ENCODE results near the gene NCOR2. TPM values are rescaled to one million over a fixed set of nuclear protein-coding genes. Genes with fewer than 3 reads are reported as not detected.

NCOR2 gene
- total and polyA plus RNA-seq, 2 of the 8 experiments (the other 6 are each of a cell fraction or from before 2014, with no cell fraction given) = 14.8 to 275 TPM

GRCh38 chr12:124567673-124568373 lies 411 bp upstream of the NCOR2 start:
- H2AK5ac ChIP-seq (ENCODE audit: low read depth, low read length) = no peak overlapping the region
- FAIRE-seq (no peak), DNase-seq (ENCODE audit: low read depth in 1 of 2, low spot score in 2 of 2) (peak in 1 of 2 experiments; percentile 77)
- peak overlapping the region; percentile 81 to 91 for H3K4me2 ChIP-seq (ENCODE audit: insufficient read depth in 1 of 2, low read depth in 2 of 2, low read length in 2 of 2)
- WGBS, 2 experiments (ENCODE audit: extremely low coverage in 1 of 2, insufficient coverage in 1 of 2, insufficient read length in 1 of 2, insufficient replicate concordance in 2 of 2, low coverage in 1 of 2, low lambda C conversion rate in 2 of 2, missing lambda C conversion rate in 1 of 2) = 6% methylated on average over 29 of the region's 50 CpGs; no CpG with 5 or more reads in 1 of the 2 experiments
- H4K20me1 ChIP-seq (replicated peaks in 1 of 2; ENCODE audit: control insufficient read depth in 1 of 2, insufficient read depth in 2 of 2, low read length in 2 of 2) = peaks cover 15 to 21% of the 10 kb centered on the region in 2 experiments
- no peak overlapping the region for H2BK15ac ChIP-seq (ENCODE audit: low read length)
- H3K27me3 ChIP-seq (replicated peaks in 1 of 4; ENCODE audit: control insufficient read depth in 3 of 4, extremely low read depth in 1 of 4, insufficient read depth in 3 of 4, low read length in 3 of 4) = no peaks in the 10 kb centered on the region
- CTCF ChIA-PET (ENCODE audit: partially characterized antibody) = interaction anchor here (0.6 to 1.4 kb wide), 6 partner anchors 13 to 186 kb away, joined by 3 to 5 read pairs (median 3); no protein-coding TSS in a partner anchor
- H3K4ac ChIP-seq (replicated peaks; ENCODE audit: insufficient read length, low read depth, low read length) = peak overlapping the region; percentile 57
- H3K9ac ChIP-seq (replicated peaks in 1 of 4; ENCODE audit: extremely low read depth in 1 of 4, low read depth in 3 of 4, low read length in 3 of 4) = peak overlapping the region in 2 of 4 experiments; percentile 2 to 42; a peak in 1 of 7 replicates
- H2BK5ac ChIP-seq (ENCODE audit: low read depth, low read length) = peak overlapping the region; percentile 73; the same call in 1 of the 2 replicates
- H3K56ac ChIP-seq (replicated peaks; ENCODE audit: insufficient read length, low read depth, low read length) = peak overlapping the region; percentile 43
- peaks cover 27 to 39% of the 10 kb centered on the region in 2 experiments for H3K79me2 ChIP-seq (ENCODE audit: control insufficient read depth in 1 of 2, insufficient read depth in 2 of 2, low read length in 2 of 2)
- peak overlapping the region; percentile 46 for H4K8ac ChIP-seq (ENCODE audit: extremely low read depth, insufficient read depth, low read length)
- H4K5ac ChIP-seq (ENCODE audit: insufficient read length, low read depth, low read length) = peak overlapping the region; percentile 98
- POLR2A ChIA-PET (ENCODE audit: partially characterized antibody) = interaction anchor here (0.7 to 2.7 kb wide), 3 partner anchors 8 to 28 kb away, joined by 3 to 7 read pairs (median 3); no protein-coding TSS in a partner anchor
- H4K91ac ChIP-seq (replicated peaks; ENCODE audit: insufficient read length, low read length) = peak overlapping the region; percentile 77
- peak overlapping the region; percentile 83; the same call in 1 of the 2 replicates for H3K18ac ChIP-seq (ENCODE audit: extremely low read depth, low read length)
- no peak overlapping the region for H3K27ac ChIP-seq (ENCODE audit: low read depth, low read length)
- peak overlapping the region; percentile 51 to 86 (median 67) for H3K4me3 ChIP-seq (ENCODE audit: extremely low read depth in 1 of 4, insufficient read depth in 2 of 4, low read depth in 3 of 4, low read length in 4 of 4)
- H3K79me1 ChIP-seq (ENCODE audit: low read depth, low read length) = peaks cover 10% of the 10 kb centered on the region
- no peaks in the 10 kb centered on the region for H3K36me3 ChIP-seq (ENCODE audit: control insufficient read depth in 2 of 4, insufficient read depth in 4 of 4, low read length in 3 of 4)
- no peak overlapping the region for H2AFZ ChIP-seq (ENCODE audit: low read length)
- peak overlapping the region; percentile 71; the same call in 1 of the 2 replicates for H2BK12ac ChIP-seq (ENCODE audit: low read depth, low read length)
- peaks cover 14% of the 10 kb centered on the region; the same call in 1 of the 2 replicates for H3K23me2 ChIP-seq (ENCODE audit: low read depth, low read length)
- H3K9me3 ChIP-seq (ENCODE audit: insufficient read depth in 2 of 2, low read depth in 1 of 2, low read length in 1 of 2) = no peaks in the 10 kb centered on the region
- no peak overlapping the region for H3K14ac ChIP-seq (ENCODE audit: insufficient read length)
- H2BK20ac ChIP-seq (ENCODE audit: low read length) = no peak overlapping the region
- H2BK120ac ChIP-seq (replicated peaks; ENCODE audit: low read depth, low read length) = no peak overlapping the region
- peaks cover 18 to 35% (median 25%) of the 10 kb centered on the region in 4 experiments for H3K4me1 ChIP-seq (replicated peaks in 1 of 4; ENCODE audit: control insufficient read depth in 3 of 4, insufficient read depth in 4 of 4, low read length in 3 of 4)
- H3K23ac ChIP-seq (ENCODE audit: insufficient read length) = no peak overlapping the region
- TF ChIP-seq SP4 (IDR thresholded peaks at IDR 0.05; ENCODE audit: low read length) (no peak), ASH2L (IDR thresholded peaks at IDR 0.05; ENCODE audit: low read length) (no peak), JUND (IDR thresholded peaks at IDR 0.05; ENCODE audit: low read length) (no peak), RNF2 (IDR thresholded peaks at IDR 0.05; ENCODE audit: borderline replicate concordance, low read depth, low read length, missing control alignments, poor library complexity, severe bottlenecking) (no peak), FOSL1 (IDR thresholded peaks at IDR 0.05; ENCODE audit: insufficient read depth, low read depth, low read length) (no peak), ATF2 (IDR thresholded peaks at IDR 0.05; ENCODE audit: low read length) (no peak), PHF8 (conservative IDR thresholded peaks at IDR 0.05; ENCODE audit: low read depth, low read length) (no peak), HDAC2 (IDR thresholded peaks at IDR 0.05; ENCODE audit: borderline replicate concordance in 1 of 2, low read depth in 2 of 2, low read length in 2 of 2) (0 out of 4 replicates have a peak, but pooled peaks of 1 of the 2 experiments have one; percentile 34), EGR1 (IDR thresholded peaks at IDR 0.05; ENCODE audit: borderline replicate concordance, low read depth, low read length) (no peak)

All from H1 (cell line).